AG08395 (cell line): ENCODE data around the gene MYBPC2.
"Not testable (repeated sequence)": the region's sequence is repeated elsewhere in the genome, so short reads cannot be mapped to it uniquely, and the experiment has no call there.

Source experiments
- DNase-seq: peaks from one replicate; pipeline ENCODE4 v3.0.0; 2012; ENCODE audit warnings: mixed read lengths, low spot score

Gene MYBPC2

GRCh38 chr19:50459638-50460037, 26.9 kb downstream of the MYBPC2 start:
- no peak for DNase-seq

- peak; percentile 32 for DNase-seq
Measured at GRCh38 chr19:50460161-50460765, 27.6 kb downstream of the MYBPC2 start.

GRCh38 chr19:50461066-50461875, 28.6 kb downstream of the MYBPC2 start:
- DNase-seq = peak; percentile 90

GRCh38 chr19:50462970-50463369, 30.3 kb downstream of the MYBPC2 start:
- no peak for DNase-seq

GRCh38 chr19:50464348-50464747, 31.7 kb downstream of the MYBPC2 start:
- DNase-seq = no peak

GRCh38 chr19:50465000-50465399, 32.3 kb downstream of the MYBPC2 start:
- no peak for DNase-seq

- DNase-seq = peak; percentile 40
Measured at GRCh38 chr19:50465986-50466705, 33.5 kb downstream of the MYBPC2 start.

- no peak for DNase-seq
Measured at GRCh38 chr19:50466706-50467039, 34.0 kb downstream of the MYBPC2 start.

GRCh38 chr19:50467566-50467965, 34.9 kb downstream of the MYBPC2 start:
- no peak for DNase-seq

- no peak for DNase-seq
Measured at GRCh38 chr19:50468818-50469217, 36.1 kb downstream of the MYBPC2 start.

- not testable (repeated sequence) for DNase-seq
Measured at GRCh38 chr19:50473336-50473735, 40.6 kb downstream of the MYBPC2 start.

GRCh38 chr19:50475101-50475568, 42.4 kb downstream of the MYBPC2 start:
- no peak for DNase-seq

GRCh38 chr19:50475736-50476223, 43.1 kb downstream of the MYBPC2 start:
- DNase-seq = no peak

- DNase-seq = peak; percentile 99
Measured at GRCh38 chr19:50476224-50476906, 43.7 kb downstream of the MYBPC2 start, which contains the start of the genes EMC10 and GARIN5A. TSS of gene EMC10 (plus strand) at chr19:50476507. CDS start at chr19:50476545, 38 bp downstream. TSS of gene GARIN5A (minus strand) at chr19:50476848. CDS start at chr19:50476388, 460 bp downstream.

GRCh38 chr19:50476907-50477238, 44.2 kb downstream of the MYBPC2 start:
- DNase-seq = no peak

GRCh38 chr19:50477751-50478515, 45.2 kb downstream of the MYBPC2 start:
- no peak for DNase-seq

- DNase-seq = peak; percentile 41
Measured at GRCh38 chr19:50478901-50479715, 46.4 kb downstream of the MYBPC2 start.

GRCh38 chr19:50479761-50480251, 47.1 kb downstream of the MYBPC2 start:
- no peak for DNase-seq

- no peak for DNase-seq
Measured at GRCh38 chr19:50480281-50481111, 47.8 kb downstream of the MYBPC2 start.
